ENCODE measurements around the gene JOSD1.

The JOSD1 gene

DNA sequence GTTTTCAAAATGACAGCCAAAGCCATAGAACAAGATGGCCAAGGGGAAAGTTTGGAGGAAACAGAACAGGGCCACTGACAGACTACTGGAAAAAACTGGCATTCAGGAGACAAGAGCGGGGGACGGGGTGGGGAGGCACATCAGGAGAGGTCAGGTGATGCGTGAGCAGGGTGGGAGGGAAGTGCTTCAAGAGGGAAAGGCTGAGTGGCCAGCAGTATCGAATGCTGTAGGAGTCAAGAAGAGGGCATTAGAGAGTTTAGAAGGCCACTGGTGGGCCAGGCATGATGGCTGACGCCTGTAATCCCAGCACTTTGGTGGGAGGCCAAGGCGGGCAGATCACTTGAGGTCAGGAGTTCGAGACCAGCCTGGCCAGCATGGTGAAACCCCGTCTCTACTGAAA lies 13.2 kb upstream of the JOSD1 start:
- no peak for DNase-seq (ENCODE audit: low read depth, low spot score)

DNA sequence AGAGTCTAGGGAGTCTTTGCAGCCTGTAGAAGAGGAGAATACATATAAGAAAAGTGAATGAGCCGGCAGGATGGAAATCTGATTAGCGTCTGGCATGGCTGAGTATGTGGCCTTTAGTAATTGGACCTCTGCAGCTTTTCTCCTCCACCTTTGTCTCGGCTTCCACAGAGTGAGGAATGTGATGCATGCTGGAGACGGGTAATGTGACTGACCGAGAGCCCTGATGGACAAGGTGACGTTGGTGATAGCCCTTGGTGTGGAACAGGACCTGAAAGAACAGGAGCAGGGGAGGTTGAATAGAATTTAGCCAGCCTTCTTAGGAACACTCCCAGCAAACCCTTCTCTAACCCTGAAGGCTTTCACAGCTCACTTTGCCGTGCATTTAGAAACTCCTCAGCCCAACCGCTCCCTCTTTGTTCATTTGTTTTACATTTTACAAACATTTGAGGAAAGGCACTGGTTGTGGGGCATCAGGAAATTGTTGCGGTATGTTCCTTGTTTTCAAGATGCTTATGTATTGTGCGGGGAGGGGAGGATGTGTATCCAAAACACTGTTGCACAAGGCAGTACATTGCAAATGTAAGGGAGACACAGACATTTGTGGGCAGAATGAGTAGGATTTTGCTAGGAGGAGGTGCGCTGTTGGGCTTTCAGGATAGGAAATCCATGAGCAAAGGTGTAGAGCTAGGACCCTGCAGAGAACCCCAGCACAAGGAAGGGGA lies 11.9 kb upstream of the JOSD1 start:
- no peak for DNase-seq (ENCODE audit: low read depth, low spot score)

DNA sequence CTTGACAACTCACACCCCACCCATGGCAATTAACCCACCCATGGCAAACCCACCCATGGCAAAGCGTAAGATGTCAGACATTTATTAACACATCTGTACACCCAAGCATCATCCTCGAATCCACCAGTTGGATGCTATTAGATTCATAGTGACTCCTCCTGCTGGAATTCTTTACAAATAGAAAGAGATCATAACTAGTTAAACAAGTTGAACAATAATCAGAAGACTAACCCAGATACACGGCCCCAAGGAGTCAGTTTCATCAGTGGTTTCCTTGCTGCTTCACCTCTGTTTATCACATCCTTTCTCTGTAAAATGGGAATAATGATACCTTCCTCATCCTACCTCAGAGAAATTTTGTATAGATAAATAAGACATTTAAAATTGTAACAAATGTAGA lies 10.1 kb upstream of the JOSD1 start:
- DNase-seq (ENCODE audit: low read depth, low spot score): no peak

DNA sequence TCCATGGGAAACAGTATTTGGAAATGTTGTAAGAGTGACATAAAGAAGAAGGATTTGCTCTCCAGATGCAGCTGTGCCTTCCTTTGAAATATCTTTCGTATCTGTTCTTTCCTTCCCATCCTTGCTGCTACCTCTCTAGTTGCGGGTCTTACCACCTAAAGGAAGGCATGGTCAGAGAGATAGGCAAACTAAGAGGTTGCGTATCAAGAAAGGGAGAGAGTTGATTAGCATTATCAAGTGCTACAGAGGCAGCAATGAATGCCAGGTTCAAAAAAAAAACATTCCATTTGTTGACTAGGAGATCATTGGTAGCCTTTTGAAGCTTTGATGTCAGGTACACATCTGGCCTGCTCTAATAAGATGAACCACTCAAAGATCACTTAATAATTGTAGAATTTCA lies 9.6 kb upstream of the JOSD1 start:
- no peak for DNase-seq (ENCODE audit: low read depth, low spot score)

DNA sequence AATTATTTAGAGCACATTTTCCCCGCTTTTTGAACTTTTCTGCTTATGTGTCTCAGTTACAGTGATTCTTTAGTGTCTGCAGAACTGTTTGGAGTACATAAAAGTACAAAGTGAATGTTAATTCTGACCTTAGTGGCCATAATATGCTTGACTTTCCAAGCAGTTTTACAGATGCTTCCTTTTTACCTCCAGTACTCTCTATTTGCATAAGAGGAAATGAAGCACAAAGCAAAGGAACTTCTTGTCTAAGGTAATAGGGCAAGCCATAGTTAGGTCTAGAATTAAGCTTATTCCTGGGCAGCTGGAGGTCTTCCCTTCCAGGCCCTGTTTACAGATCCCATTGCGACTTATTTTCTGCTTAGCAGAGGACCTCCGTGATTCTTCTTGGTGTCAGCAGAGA lies 8.6 kb upstream of the JOSD1 start:
- no peak for DNase-seq (ENCODE audit: low read depth, low spot score)

DNA sequence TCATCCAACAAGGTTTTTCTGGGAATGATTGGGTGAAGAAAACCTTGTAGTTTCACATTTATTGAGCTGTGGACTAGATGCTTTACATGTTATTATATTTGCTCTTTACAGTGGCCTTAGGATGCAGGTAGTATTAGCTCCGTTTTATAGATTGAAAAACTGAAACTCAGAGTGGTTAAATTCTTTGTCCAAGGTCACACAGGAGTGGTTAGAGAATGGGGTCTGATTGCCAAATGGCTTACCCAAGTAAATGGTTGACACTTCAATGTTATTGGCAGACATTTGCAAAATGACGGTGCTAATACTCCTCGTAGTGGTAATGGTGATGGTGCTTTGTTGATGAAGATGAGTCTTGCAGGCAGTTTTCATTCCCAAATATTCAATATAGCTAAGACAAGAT lies 7.2 kb upstream of the JOSD1 start:
- DNase-seq (ENCODE audit: low read depth, low spot score): no peak

DNA sequence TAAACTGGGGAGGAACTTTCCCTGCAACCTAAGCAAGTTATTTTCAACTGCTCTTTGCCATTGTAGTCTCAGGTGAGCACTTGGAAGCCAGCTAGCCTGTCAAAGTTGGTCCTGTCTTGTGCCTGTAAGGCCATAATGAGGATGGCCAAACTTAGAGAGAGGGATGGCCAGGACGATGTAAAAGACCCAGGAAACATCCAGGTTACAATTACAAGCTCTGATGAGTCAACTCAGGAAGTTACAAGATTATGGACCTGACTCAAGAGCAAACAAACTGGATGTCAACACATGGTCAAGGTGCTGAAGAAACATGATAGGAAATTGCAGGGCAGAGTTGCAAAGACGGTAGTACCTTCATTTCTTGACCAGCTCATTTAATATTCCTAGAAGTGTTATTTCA lies 6.6 kb upstream of the JOSD1 start:
- DNase-seq (ENCODE audit: low read depth, low spot score): no peak

DNA sequence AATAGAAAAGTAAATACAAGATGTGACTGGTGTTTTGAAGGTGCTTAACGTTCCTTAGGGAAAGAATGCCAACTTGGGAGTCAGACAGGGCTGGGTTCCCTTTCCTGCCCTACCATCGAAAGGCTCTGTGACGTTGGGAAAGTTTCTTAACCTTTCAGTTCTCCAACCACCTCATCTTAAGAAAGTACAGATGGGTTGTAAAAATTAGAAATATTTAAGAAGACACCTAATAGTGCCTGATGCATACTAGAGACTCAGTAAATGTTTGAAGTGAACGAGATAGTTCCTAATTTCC lies 6.1 kb upstream of the JOSD1 start:
- DNase-seq (ENCODE audit: low read depth, low spot score): no peak

DNA sequence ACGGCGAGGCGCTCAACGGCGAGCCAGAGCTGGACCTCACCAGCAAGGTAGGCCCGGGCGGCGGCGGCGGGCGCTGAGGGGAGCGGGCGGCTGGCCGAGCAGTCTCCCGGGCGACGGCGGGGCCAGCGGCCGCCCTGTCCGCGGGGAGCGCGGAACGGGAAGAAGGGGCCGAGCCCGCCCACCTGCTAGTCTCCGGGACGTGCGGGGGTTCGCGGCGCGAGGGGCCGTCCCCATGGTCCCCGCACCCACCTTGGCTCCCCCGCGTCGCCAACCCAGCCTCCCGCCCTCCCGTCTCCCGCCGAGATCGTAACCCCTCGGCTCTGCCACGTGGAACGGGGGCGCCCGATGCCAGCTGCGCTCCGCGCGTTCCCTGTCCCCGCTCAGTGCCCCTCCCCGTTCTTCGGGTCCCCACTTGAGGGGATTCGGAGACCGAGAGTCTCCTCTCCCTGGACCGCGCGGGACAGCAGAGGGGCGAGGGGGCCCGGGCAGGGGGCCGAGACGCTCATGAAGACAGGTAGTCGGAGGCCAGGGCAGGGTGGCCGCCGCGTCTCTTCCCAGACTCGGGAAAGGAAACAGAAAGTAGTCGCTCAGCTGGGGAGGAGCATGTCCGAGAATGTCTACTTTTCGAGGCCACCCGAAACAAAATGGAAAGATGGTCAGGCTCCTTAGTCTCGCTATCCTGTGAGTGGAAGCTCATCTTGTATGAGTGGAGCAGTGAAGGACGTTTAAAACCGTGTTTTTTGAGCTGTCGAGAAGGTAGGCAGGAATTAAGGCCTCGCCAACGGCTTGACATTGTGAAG lies 5.6 kb upstream of the JOSD1 start:
- DNase-seq (ENCODE audit: low read depth, low spot score): no peak

DNA sequence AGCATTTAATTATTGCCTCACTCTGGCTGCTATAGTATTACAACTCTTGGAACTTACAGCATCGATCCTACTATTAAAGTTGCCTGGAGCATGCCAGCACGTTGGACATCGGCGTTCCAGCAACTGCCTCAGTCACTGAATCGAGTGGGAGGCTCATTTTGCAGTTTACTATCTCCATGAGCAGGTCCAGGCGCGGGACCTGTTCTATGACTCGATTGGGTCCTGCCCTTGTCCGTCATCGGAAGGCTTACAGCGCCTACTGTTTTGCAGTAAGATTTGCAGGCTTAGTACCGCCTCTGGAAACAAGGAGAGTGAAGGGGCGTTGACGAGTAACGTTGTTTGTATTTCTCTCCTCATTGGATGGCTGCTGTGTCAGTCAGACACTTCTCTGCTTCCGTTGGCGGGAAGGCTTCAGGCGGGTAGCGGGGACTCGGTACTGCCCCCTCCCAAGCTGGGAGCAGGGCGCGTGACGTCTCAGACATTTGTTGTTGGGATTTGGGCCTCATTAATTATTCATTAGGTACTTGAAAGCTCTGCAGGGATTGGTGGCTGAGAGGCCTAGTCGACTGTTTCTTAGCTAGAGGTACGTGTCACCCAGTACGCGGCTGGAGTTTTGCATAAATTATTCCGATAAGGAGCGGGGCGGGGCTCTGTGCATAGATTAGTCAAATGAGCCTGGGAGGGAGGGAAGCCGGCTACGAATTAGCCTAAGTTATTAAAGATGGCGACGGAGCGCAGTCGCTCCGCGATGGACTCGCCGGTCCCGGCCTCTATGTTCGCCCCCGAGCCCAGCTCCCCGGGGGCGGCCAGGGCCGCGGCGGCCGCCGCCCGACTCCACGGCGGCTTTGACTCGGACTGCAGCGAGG lies 4.7 kb upstream of the JOSD1 start, which contains the start of gene GTPBP1:
TSS of gene GTPBP1 (plus strand) at position 710 of the 866 bp plus-strand sequence. CDS start at position 722, 12 bp downstream.
- DNase-seq (ENCODE audit: low read depth, low spot score): peak; percentile 100

DNA sequence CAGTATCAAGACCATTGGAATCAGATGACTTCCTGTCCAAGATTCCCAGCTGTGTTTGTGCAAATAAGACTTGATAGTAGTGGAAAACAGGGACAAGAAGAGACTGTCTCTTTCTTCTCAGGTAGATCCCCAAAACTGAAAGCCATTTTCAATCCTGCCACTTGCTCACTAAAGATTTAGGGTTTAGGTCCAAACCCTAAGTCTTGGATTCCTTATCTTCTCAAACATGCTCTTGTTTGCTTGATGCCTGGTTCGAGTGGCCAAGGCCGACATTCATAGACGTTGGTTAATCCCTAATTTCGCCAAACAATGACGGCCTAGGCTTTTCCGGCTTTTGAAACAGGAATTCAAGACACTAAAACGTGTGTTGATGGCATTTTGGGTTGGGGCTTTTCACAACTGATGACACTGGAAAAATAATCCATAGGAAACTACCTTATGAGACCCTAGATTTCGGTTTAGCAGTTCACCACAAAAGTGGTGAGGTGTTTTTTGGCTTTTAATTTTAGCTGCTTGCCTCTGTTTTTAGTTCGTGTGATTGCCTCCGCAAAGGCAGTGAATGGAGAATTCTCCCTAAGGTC lies 4.0 kb upstream of the JOSD1 start:
- DNase-seq (ENCODE audit: low read depth, low spot score): no peak

DNA sequence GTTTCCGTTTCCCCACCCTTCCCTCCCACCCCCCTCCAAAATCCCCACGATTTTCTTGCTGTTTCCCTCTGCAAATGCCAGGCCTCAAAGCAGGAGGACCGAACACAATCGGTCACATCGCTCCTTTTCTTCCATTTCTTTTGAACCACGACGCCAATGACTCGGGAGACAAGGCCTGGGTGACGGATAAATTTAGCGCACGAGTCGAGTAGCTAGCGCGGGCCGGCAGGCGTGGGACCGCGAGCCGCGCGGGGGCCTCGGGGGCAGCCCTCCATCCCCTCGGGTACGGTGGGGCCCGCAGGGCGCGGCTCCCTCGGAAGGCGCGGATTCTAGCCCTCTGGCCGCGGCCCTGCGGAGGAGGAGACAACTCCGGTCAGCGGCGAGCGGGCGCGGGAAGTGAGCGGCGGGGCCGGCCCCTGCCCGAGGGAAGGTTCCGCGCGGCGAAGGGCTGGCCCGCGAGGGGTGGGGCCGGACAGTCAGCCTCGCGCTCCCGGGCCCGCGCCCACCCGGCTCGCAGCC lies 414 bp downstream of the JOSD1 start:
- DNase-seq (ENCODE audit: low read depth, low spot score): no peak

DNA sequence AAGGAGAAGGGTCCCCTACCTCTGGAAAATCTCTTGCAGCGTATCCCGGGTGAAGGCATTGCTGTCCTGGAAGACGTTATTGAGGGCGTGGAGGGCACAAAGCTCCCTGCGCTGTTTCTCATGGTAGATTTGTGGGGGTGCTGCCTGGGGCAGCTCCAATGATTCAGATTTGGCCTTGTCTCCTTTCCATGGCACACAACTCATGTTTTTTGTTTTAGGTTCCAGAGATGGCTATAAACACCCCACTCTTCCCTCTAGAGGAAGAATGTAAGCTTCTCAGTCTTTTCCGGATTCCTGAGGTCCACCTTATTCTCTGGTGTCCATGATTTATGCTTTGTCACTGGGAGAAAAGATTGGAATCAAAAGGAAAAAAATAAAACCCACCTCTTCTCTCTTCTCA lies 959 bp downstream of the JOSD1 start:
- DNase-seq (ENCODE audit: low read depth, low spot score): no peak

DNA sequence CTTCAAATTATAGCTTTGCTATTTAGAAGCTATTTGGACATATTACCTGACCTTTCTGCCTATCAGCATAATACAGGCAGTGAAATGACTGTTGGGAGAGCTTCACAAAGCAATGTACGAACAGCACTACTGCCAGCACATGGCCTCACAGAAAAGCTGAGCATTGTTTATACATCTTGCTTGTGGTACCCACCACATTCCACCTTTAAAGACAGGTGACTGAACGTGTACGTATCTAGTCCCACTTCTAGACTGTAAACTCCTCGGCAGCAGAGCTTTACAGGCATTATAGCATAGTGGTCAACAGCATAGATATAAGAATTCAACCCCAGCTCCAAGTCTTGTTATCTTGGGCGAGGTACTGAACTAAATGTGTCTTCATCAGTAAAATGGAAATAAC lies 1.6 kb downstream of the JOSD1 start:
- no peak for DNase-seq (ENCODE audit: low read depth, low spot score)

DNA sequence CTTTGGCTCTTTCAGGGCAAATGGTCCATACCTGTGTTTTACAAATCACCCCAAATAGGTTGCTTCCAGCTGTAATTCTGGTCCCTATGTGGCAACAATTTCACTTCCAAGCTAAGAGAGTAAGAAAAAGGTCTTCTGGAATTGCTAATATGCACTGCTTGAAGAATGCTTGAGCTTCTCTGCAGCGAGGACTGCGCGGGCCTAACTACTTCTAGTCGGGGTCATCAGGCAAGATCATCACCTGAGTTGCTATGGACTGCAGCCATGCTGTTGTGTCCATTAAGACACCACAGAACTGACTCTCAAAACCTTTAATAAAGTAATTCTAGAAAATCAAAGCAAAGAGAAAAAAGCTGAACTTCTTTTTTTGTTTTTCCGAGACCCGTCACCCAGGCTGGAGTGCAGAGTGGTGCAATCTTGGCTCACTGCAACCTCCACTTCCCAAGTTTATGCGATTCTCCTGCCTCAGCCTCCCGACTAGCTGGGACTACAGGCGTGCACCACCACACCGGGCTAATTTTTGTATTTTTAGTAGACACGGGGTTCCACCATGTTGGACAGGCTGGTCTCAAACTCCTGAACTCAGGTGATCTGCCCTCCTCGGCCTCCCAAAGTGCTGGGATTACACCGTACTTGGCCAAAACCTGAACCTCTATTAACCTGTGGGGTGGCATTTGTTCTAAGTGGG lies 2.2 kb downstream of the JOSD1 start:
- DNase-seq (ENCODE audit: low read depth, low spot score): no peak

DNA sequence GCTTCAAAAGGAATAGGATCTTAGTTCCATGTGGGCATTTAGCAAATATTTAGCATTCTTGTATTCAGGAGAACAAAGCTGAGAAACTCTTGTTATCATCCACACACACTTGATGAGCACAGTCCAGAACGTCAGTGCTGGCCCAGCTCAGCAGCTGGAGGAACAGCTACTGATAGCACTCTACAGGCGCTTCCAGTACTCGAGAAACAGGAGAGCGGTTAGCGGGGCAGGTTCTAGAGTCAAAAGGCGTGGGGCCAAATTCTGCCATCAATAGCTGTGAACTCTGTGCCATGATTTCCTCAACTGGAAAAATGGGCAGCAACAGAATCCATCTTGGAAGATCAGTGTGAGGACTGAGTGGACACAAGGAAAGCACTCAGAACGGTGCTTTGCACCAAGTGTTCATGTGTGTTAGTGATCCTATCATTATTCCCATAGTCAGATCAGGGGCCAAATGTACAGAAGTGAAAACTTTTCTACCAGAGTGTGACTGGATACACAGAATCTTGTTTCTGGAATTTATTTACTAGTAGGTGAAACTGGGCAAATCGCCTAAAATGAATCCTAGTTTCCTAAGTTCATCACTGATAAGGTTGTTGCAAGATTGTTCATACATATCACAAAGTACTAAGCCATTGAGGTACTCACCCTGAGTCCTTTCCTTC lies 3.2 kb downstream of the JOSD1 start:
- no peak for DNase-seq (ENCODE audit: low read depth, low spot score)

DNA sequence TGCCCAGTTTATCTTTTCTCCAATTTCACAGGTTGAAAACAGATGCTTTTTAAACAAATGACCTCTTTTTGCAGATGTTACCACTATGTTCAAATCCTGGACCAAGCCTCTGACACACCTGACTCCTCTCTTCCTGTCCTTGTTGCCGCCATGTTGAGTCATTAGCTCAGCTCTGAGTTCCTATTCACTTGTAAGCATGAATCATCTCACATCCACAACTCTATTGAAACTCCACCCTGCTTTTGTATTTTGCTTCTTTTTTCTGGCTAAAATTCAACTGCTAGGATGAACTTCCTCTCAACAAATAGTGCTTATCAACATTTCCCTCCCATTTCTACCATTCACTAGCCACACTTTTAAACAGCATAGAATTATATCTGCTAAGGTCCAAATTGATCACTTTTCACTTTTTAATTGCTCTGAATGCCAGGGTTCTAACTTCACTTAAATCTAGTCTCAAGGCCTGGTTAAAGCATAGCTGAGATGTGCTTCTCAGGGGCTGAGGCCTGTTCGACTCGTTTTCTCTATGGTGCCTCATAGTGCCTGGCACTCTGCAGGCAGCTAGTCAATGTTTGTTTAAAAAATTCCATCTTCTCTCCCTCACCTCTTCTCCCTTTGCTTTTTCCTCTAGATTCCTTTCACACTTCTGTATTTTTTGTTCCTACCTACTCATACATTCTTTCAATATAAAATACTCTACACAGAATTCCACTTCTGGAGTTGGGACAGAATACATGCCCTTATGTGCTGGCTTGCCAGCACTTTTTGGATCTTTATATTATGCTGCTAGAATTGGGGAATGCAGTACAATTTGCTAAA lies 3.9 kb downstream of the JOSD1 start:
- no peak for DNase-seq (ENCODE audit: low read depth, low spot score)

DNA sequence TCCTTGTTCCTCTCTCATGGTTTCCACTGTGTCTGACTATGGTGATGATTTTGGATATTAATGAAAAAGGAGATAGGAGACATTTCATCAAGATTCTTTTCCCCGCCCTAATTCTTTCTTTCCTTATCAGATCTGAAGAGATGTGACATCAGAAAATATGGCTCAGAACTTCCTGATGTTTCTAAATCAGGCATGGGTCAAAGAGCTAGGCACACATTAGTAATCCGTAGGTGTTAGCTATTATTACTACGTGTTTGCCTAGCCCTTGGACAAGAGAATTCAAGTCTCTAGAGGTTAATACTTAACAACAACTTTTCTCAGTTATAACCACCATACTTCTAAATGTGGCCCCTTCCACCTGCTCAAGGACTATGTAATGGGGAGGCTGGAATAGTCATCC lies 5.8 kb downstream of the JOSD1 start:
- DNase-seq (ENCODE audit: low read depth, low spot score): no peak

DNA sequence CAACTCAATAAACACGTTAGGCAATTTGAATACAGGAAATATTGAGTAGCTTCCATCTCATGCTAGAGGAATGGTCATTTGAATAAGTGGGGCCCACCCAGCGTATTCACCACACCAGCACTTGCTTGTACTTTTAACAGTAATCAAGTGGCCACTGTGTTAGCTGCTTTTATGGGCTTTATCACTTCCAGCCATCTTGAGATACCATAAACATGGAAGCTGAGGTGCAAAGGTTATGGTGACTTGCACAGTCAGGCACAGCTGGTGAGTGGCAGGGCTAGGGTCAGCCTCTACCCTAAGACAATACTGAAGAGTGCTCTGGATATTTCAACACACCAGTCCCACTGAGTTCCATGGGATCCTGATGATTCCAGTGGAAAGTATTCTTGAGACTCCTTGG lies 6.7 kb downstream of the JOSD1 start:
- no peak for DNase-seq (ENCODE audit: low read depth, low spot score)

DNA sequence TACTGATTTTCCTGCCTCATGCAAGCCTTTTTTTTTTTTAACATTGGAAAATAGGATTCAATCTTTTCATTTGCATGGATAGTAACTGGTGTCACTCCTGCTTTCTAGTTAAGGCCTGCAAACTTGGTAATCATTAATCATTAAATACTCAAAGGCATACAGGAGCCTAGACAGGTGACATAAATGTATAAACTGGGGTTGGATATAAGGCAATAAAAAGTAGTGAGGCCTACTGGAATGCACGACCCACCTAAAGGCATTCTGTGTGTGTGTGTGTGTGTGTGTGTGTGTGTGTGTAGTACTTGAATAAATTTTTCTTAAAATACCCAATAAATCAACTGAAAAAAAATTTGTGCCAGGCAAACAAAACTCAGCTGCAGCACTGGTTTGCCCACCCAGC lies 11.1 kb downstream of the JOSD1 start:
- no peak for DNase-seq (ENCODE audit: low read depth, low spot score)
